HG03575 (cell line): ENCODE results near the gene NR2F6.
"Not testable (repeated sequence)": the region's sequence is repeated elsewhere in the genome, so short reads cannot be mapped to it uniquely, and the experiment has no call there.

Source experiments
- ATAC-seq: cut with Tn5 transposase; IDR thresholded peaks from one replicate; pipeline ENCODE4 v1.9.1; 2021; ENCODE audit not compliant: unreplicated experiment, insufficient number of reproducible peaks, low FRiP score; ENCODE audit errors: extremely low read depth

Gene NR2F6

GRCh38 chr19:17194608-17195007 lies 51.1 kb downstream of the NR2F6 start:
- no peak for ATAC-seq

GRCh38 chr19:17192751-17193150 lies 53.0 kb downstream of the NR2F6 start:
- ATAC-seq: no peak

- ATAC-seq: not testable (repeated sequence)
Observed at GRCh38 chr19:17191736-17192135, 54.0 kb downstream of the NR2F6 start.

GRCh38 chr19:17185590-17185989 lies 60.1 kb downstream of the NR2F6 start:
- ATAC-seq: no peak

- no peak for ATAC-seq
Observed at GRCh38 chr19:17184371-17184841, 61.3 kb downstream of the NR2F6 start.

GRCh38 chr19:17183858-17184321 lies 61.8 kb downstream of the NR2F6 start:
- no peak for ATAC-seq

GRCh38 chr19:17183271-17183761 lies 62.4 kb downstream of the NR2F6 start:
- no peak for ATAC-seq
